SK-N-SH treated with all-trans-retinoic acid at 6 μM for 48 hours (cell line): ENCODE measurements around the gene CCDC183.

Source experiments
- ATAC-seq: fragments of 200-7000 bp; cut with Tn5 transposase; 3 replicates; pipeline ENCODE4 v1.9.1; 2020; ENCODE audit warnings: mild to moderate bottlenecking, moderate library complexity
- BACH2 ChIP-seq: fragments of 250-450 bp; sonication (Bioruptor Pico); IDR thresholded peaks from 2 replicates; pipeline ENCODE4 v1.9.0; 2021; ENCODE audit warnings: mild to moderate bottlenecking, borderline replicate concordance
- CSDC2 ChIP-seq: fragments of 250-450 bp; sonication (Bioruptor Pico); IDR thresholded peaks from 2 replicates; pipeline ENCODE4 v1.5.0; 2020; ENCODE audit warnings: mild to moderate bottlenecking, moderate library complexity
- ESRRG ChIP-seq: fragments of 250-450 bp; sonication (Bioruptor Pico); IDR thresholded peaks from 2 replicates; pipeline ENCODE4 v1.6.1; 2021; ENCODE audit warnings: mild to moderate bottlenecking
- ISL1 ChIP-seq: fragments of 250-450 bp; sonication (Bioruptor Pico); IDR thresholded peaks from 2 replicates; pipeline ENCODE4 v2.1.2; 2022; ENCODE audit warnings: mild to moderate bottlenecking, moderate library complexity
- OSR1 ChIP-seq: fragments of 250-450 bp; sonication (Bioruptor Pico); IDR thresholded peaks from 2 replicates; pipeline ENCODE4 v1.8.0; 2022; ENCODE audit warnings: moderate library complexity, mild to moderate bottlenecking, inconsistent platforms
- PPARA ChIP-seq: fragments of 250-450 bp; sonication (Bioruptor Pico); IDR thresholded peaks from 2 replicates; pipeline ENCODE4 v1.5.0; 2020; ENCODE audit warnings: mild to moderate bottlenecking, borderline replicate concordance
- RARB ChIP-seq: fragments of 250-450 bp; sonication (Bioruptor Pico); IDR thresholded peaks from 2 replicates; pipeline ENCODE4 v1.8.0; 2021; ENCODE audit warnings: mild to moderate bottlenecking, moderate library complexity
- SNAI2 ChIP-seq: fragments of 250-450 bp; sonication (Bioruptor Pico); IDR thresholded peaks from 2 replicates; pipeline ENCODE4 v1.5.0; 2020; ENCODE audit warnings: mild to moderate bottlenecking, moderate library complexity
- TCF4 ChIP-seq: fragments of 250-450 bp; sonication (Bioruptor Pico); IDR thresholded peaks from 2 replicates; pipeline ENCODE4 v1.8.0; 2021; ENCODE audit warnings: mild to moderate bottlenecking, moderate library complexity, borderline replicate concordance
- TOX ChIP-seq: fragments of 250-450 bp; sonication (Bioruptor Pico); IDR thresholded peaks from 2 replicates; pipeline ENCODE4 v1.8.0; 2021; ENCODE audit warnings: mild to moderate bottlenecking, moderate library complexity, borderline replicate concordance
- ZC3H10 ChIP-seq: fragments of 250-450 bp; sonication (Bioruptor Pico); IDR thresholded peaks from 2 replicates; pipeline ENCODE4 v1.5.1; 2021; ENCODE audit warnings: mild to moderate bottlenecking, moderate library complexity
- ZFP30 ChIP-seq: fragments of 450-650 bp; formaldehyde crosslinking; IDR thresholded peaks from 2 replicates; pipeline ENCODE4 v1.5.0; 2022; ENCODE audit warnings: mild to moderate bottlenecking, moderate library complexity
- ZNF70 ChIP-seq: fragments of 450-650 bp; formaldehyde crosslinking; IDR thresholded peaks from 2 replicates; pipeline ENCODE4 v1.5.0; 2020; ENCODE audit warnings: mild to moderate bottlenecking, moderate library complexity
- TF ChIP-seq, protein P1 (sequence below): fragments of 250-450 bp; sonication (Bioruptor Pico); IDR thresholded peaks from 2 replicates; pipeline ENCODE4 v1.5.1; 2020; ENCODE audit warnings: low read depth, mild to moderate bottlenecking, moderate library complexity
- TF ChIP-seq, protein P2 (sequence below): fragments of 250-450 bp; sonication (Bioruptor Pico); IDR thresholded peaks from 2 replicates; pipeline ENCODE4 v1.5.1; 2021; ENCODE audit warnings: mild to moderate bottlenecking, moderate library complexity
- TF ChIP-seq, protein P3 (sequence below): fragments of 250-450 bp; sonication (Bioruptor Pico); IDR thresholded peaks from 2 replicates; pipeline ENCODE4 v1.8.0; 2020; ENCODE audit warnings: mild to moderate bottlenecking, moderate library complexity, borderline replicate concordance
- TF ChIP-seq, protein P4 (sequence below): fragments of 250-450 bp; sonication (Bioruptor Pico); IDR thresholded peaks from 2 replicates; pipeline ENCODE4 v1.5.0; 2020; ENCODE audit warnings: mild to moderate bottlenecking, moderate library complexity

The CCDC183 gene

DNA sequence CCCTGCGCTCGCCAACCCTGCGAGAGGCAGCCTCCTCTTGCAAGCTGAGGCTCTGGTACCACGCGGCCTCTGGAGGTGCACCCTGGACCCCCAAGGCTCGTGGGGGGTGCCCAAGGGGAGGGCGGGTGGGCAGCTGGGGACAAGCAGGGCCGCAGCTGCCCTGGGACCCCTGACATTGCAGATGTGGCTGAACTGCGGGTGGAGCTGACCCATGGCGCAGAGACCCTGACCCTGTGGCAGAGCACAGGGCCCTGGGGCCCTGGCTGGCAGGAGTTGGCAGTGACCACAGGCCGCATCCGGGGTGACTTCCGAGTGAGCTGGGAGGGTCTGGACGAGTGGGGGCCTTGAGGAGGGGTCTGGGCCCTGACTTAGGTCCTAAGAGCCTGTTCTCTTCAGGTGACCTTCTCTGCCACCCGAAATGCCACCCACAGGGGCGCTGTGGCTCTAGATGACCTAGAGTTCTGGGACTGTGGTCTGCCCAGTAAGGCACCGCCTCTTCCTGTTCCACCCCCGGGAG lies 57.5 kb downstream of the CCDC183 start:
- TF ChIP-seq OSR1 (CRISPR knock-in tag) (no peak), ISL1 (CRISPR knock-in tag) (no peak)
- TF ChIP-seq, protein P1, sequence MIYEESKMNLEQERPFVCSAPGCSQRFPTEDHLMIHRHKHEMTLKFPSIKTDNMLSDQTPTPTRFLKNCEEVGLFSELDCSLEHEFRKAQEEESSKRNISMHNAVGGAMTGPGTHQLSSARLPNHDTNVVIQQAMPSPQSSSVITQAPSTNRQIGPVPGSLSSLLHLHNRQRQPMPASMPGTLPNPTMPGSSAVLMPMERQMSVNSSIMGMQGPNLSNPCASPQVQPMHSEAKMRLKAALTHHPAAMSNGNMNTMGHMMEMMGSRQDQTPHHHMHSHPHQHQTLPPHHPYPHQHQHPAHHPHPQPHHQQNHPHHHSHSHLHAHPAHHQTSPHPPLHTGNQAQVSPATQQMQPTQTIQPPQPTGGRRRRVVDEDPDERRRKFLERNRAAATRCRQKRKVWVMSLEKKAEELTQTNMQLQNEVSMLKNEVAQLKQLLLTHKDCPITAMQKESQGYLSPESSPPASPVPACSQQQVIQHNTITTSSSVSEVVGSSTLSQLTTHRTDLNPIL (CRISPR knock-in tag) = no peak
- no peak for ATAC-seq

DNA sequence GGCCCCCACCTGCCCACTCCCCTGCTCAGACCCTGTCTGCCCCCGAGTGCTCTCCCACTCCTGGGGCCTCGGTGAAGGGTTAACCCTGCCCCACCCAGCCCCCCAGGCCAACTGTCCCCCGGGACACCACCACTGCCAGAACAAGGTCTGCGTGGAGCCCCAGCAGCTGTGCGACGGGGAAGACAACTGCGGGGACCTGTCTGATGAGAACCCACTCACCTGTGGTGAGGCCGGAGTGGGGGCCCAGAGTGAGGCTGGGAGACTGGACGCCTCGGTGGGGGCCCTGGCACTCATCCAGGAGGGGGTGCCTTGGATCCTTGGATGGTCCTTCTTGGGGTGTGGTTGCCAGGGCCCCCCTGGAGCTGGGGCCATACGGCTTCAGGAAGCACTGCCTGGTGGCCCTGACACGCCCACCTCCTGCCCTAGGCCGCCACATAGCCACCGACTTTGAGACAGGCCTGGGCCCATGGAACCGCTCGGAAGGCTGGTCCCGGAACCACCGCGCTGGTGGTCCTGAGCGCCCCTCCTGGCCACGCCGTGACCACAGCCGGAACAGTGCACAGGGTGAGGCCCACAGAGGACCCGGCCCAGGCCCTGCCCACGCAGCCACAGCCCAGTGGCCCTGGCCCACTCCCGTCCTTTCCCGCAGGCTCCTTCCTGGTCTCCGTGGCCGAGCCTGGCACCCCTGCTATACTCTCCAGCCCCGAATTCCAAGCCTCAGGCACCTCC lies 58.1 kb downstream of the CCDC183 start:
- no peak for ATAC-seq
- TF ChIP-seq, protein P2, sequence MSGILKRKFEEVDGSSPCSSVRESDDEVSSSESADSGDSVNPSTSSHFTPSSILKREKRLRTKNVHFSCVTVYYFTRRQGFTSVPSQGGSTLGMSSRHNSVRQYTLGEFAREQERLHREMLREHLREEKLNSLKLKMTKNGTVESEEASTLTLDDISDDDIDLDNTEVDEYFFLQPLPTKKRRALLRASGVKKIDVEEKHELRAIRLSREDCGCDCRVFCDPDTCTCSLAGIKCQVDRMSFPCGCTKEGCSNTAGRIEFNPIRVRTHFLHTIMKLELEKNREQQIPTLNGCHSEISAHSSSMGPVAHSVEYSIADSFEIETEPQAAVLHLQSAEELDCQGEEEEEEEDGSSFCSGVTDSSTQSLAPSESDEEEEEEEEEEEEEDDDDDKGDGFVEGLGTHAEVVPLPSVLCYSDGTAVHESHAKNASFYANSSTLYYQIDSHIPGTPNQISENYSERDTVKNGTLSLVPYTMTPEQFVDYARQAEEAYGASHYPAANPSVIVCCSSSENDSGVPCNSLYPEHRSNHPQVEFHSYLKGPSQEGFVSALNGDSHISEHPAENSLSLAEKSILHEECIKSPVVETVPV (CRISPR knock-in tag) = no peak
- TF ChIP-seq, protein P3, sequence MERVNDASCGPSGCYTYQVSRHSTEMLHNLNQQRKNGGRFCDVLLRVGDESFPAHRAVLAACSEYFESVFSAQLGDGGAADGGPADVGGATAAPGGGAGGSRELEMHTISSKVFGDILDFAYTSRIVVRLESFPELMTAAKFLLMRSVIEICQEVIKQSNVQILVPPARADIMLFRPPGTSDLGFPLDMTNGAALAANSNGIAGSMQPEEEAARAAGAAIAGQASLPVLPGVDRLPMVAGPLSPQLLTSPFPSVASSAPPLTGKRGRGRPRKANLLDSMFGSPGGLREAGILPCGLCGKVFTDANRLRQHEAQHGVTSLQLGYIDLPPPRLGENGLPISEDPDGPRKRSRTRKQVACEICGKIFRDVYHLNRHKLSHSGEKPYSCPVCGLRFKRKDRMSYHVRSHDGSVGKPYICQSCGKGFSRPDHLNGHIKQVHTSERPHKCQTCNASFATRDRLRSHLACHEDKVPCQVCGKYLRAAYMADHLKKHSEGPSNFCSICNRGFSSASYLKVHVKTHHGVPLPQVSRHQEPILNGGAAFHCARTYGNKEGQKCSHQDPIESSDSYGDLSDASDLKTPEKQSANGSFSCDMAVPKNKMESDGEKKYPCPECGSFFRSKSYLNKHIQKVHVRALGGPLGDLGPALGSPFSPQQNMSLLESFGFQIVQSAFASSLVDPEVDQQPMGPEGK (CRISPR knock-in tag) = no peak
- TF ChIP-seq ZFP30 (no peak), RARB (no peak), ZC3H10 (CRISPR knock-in tag) (no peak), SNAI2 (CRISPR knock-in tag) (no peak), TOX (no peak), PPARA (CRISPR knock-in tag) (no peak)
- TF ChIP-seq, all 23 proteins: peak for 0

DNA sequence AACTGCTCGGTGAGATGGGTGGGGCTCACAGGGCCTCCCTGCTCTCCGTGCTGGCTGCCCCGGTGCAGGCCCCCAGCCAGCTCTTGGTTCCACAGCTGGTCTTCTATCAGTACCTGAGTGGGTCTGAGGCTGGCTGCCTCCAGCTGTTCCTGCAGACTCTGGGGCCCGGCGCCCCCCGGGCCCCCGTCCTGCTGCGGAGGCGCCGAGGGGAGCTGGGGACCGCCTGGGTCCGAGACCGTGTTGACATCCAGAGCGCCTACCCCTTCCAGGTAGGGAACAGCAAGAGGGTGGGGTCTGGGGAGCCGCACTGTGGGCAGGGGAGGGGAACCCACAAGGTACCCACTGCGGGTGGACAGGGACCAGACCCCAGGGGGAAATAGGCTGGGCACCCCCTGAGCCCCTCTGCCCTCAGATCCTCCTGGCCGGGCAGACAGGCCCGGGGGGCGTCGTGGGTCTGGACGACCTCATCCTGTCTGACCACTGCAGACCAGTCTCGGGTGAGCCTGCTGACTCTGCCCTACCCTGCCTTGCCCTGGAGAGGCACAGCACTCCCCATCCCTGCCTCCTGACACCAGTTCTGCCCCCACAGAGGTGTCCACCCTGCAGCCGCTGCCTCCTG lies 58.8 kb downstream of the CCDC183 start:
- no peak for TF ChIP-seq TOX
- TF ChIP-seq, protein P4, sequence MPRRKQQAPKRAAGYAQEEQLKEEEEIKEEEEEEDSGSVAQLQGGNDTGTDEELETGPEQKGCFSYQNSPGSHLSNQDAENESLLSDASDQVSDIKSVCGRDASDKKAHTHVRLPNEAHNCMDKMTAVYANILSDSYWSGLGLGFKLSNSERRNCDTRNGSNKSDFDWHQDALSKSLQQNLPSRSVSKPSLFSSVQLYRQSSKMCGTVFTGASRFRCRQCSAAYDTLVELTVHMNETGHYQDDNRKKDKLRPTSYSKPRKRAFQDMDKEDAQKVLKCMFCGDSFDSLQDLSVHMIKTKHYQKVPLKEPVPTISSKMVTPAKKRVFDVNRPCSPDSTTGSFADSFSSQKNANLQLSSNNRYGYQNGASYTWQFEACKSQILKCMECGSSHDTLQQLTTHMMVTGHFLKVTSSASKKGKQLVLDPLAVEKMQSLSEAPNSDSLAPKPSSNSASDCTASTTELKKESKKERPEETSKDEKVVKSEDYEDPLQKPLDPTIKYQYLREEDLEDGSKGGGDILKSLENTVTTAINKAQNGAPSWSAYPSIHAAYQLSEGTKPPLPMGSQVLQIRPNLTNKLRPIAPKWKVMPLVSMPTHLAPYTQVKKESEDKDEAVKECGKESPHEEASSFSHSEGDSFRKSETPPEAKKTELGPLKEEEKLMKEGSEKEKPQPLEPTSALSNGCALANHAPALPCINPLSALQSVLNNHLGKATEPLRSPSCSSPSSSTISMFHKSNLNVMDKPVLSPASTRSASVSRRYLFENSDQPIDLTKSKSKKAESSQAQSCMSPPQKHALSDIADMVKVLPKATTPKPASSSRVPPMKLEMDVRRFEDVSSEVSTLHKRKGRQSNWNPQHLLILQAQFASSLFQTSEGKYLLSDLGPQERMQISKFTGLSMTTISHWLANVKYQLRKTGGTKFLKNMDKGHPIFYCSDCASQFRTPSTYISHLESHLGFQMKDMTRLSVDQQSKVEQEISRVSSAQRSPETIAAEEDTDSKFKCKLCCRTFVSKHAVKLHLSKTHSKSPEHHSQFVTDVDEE (CRISPR knock-in tag) = no peak
- no peak for TF ChIP-seq ZC3H10 (CRISPR knock-in tag)
- TF ChIP-seq, protein P1 (CRISPR knock-in tag) = no peak
- TF ChIP-seq ISL1 (CRISPR knock-in tag) = no peak
- no peak for TF ChIP-seq RARB
- TF ChIP-seq TCF4 (CRISPR knock-in tag) = no peak
- TF ChIP-seq ESRRG (CRISPR knock-in tag) = no peak
- TF ChIP-seq PPARA (CRISPR knock-in tag) = no peak
- TF ChIP-seq CSDC2 (CRISPR knock-in tag) = no peak
- TF ChIP-seq, protein P3 (CRISPR knock-in tag) = no peak
- TF ChIP-seq ZNF70 = no peak
- no peak for TF ChIP-seq SNAI2 (CRISPR knock-in tag)
- no peak for TF ChIP-seq OSR1 (CRISPR knock-in tag)
- no peak for TF ChIP-seq BACH2 (CRISPR knock-in tag)
- ATAC-seq = no peak
